GM19372 (cell line): ENCODE results near the gene PPT1.
A peak's percentile ranks its signal among the peaks of the same experiment; 100 is the strongest.
"Not testable (repeated sequence)": the region's sequence is repeated elsewhere in the genome, so short reads cannot be mapped to it uniquely, and the experiment has no call there.

Experiments
- ATAC-seq: cut with Tn5 transposase; IDR thresholded peaks from one replicate; pipeline ENCODE4 v1.9.1; 2021; ENCODE audit warnings: mild to moderate bottlenecking, low read depth, moderate library complexity; ENCODE audit not compliant: unreplicated experiment

PPT1 gene

GRCh38 chr1:40057310-40058030, 39.6 kb downstream of the PPT1 start:
- ATAC-seq, result no peak

DNA sequence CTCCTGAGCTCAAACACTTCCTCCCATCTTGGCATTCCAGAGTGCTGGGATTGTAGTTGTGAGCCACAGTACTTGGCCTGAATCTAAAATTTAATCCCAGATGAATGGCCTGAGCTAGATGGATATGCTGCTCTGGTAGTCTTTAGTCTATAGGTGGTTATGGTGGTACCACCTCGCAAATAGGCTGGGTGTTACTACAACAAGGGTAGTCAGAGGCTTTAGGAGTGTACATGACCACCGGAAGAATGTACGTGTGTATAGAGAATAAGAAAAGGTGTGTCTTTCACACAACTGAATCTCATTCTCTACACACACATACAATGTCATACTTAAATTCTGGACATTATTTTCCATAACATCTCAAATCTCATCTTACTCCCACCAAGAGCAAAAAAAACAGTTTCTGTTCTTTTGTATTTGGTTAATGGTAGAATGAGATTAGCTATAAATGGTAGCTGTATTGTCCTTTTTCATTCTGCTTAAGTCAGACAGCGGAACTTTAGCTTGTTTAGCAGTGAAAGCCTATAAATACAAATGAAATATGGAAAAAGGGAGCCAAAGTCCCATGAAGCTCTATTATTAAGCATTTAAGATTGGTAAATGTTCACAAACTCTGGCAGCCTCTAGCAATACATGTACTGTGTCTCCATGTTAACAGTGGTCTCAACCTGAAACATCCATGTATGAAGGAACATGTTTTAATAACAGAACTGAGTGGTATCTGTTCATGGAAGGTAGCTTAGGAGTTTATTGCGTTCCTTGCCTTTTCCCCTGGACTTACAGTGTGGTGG, 40.3 kb downstream of the PPT1 start:
- ATAC-seq, result no peak

DNA sequence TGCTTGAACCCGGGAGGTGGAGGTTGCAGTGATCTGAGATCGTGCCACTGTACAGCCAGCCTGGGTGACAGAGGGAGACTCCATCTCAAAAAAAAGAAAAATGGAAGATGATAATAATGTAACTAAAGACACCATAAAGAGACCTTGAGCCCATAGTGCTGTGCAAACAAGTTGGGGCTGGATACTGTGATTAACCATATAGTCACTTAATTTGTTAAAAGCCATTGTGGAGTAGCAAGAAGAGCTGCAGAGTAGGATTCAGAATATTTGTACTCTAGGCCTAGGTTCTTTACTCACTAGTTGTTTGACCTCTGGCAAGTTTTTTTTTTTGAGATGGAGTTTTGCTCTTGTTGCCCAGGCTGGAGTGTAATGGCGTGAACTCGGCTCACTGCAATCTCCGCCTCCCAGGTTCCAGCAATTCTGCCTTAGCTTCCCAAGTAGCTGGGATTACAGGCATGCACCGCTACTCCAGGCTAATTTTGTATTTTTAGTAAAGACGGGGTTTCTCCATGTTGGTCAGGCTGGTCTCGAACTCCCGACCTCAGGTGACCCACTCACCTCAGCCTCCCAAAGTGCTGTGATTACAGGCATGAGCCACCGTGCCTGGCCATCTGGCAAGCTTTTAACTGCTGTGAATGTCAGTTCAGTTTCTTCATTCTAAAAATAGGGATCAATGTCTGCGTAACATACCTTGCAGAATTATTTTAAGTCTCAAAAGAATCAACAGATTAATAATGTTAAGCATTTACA, 43.7 kb downstream of the PPT1 start:
- ATAC-seq, result no peak

GRCh38 chr1:40050863-40051262, 46.2 kb downstream of the PPT1 start:
- ATAC-seq, result no peak

GRCh38 chr1:40049725-40050124, 47.3 kb downstream of the PPT1 start:
- ATAC-seq, result no peak

DNA sequence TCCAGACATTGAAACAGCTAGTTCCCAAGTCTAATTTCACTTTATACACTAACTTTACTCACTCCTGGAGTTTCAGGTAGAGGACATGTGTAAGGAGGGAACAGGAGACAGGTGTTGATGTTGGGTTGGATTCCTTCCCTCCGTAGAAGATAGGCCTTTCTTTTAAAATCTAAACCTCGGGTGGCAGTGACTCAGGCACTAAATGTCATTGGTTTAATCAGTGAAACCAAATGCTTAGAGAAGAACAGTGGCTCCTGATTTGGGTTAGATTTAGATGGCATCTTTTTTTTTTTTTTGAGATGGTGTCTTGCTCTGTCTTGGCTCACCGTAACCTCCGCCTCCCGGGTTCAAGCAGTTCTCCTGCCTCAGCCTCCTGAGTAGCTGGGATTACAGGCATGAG, 49.3 kb downstream of the PPT1 start:
- ATAC-seq, result no peak

GRCh38 chr1:40047276-40047675, 49.8 kb downstream of the PPT1 start:
- ATAC-seq, result no peak

DNA sequence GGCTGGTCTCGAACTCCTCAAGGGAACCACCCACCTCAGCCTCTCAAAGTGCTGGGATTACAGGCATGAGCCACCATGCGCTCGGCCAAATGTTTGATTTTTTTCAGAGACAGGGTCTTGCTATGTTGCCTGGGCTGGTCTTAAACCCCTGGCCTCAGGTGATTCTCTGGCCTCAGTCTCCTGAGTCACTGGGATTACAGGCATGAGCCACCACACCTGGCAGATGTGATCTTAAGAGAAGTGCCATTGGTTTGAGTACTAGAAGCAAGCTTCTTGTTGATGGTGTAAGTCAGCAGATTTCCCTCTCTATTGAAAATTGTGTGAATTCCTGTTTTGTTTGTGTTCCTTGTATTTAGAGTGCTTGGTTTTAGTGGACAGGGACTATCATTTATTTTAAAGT, 51.3 kb downstream of the PPT1 start:
- no peak for ATAC-seq

DNA sequence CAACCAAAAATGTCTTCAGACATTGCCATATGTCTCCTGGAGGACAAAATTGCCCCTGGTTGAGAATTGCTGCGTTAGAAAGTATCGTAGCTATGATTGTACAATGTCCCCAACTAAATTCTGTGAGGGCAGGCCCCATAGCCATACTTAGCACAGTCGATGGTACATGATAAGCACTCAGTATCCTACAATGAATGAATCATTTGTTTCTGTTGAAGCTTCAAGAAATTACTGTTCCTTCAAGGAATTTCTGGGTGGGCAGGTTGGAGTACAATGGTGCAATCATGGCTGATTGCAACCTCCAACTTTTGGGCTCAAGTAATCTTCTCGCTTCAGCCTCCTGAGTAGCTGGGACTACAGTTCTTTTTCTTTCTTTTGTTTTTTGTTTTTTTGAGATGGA, 51.9 kb downstream of the PPT1 start:
- no peak for ATAC-seq

- ATAC-seq, result no peak
Observed at GRCh38 chr1:40044110-40044509, 52.9 kb downstream of the PPT1 start.

- ATAC-seq, result no peak
Observed at GRCh38 chr1:40042341-40042740, 54.7 kb downstream of the PPT1 start.

DNA sequence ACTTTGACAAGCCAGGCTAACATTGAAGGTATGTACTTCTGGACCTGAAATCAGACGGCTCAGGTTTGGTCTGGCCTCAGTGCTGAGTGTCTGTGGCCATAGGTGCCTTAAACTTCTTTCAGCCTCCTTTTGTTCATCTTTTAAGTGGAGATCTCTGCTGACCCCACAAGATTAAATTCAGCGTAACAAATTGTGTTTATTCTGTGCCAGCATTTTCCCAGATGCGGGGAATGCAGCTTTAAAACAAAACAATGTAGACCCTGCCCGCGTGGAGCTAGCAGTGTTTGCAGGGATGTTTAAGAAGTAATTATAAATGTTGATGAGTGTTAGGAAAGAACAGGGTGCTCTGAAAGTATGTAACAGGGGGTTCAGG, 55.6 kb downstream of the PPT1 start:
- no peak for ATAC-seq

GRCh38 chr1:40040511-40041465, 56.3 kb downstream of the PPT1 start, which contains the start of gene CAP1:
TSS of gene CAP1 (plus strand) at chr1:40040729. CDS start at chr1:40059347, 18,618 bp downstream.
- ATAC-seq, result peak; percentile 81

- ATAC-seq, result peak; percentile 55
Observed at GRCh38 chr1:40039757-40040510, 57.1 kb downstream of the PPT1 start.

DNA sequence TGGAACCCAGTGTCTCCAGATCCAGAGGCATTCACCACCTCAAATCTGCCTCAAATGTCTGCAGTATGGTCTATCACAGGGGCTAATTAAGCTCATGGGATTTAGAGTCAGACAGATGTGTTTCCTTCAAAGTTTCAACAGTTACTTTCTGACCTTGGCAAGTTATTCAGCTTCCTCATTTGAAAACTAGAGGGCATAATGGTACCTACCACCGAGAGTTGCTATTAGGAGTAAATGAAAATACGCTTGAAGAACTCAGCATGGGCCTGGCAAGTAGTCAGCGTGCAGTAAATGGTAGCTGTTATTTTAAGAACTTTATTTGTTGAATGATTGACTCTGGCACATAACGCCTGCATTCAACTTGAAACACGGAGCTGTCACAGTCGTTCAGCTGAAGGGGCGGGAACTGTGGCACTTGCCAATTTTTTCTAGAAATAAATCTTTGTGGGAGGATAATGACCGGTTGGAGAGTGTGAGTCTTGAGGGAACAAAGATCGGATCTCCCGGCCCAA, 57.8 kb downstream of the PPT1 start:
- no peak for ATAC-seq

GRCh38 chr1:40038697-40039096, 58.4 kb downstream of the PPT1 start:
- no peak for ATAC-seq

DNA sequence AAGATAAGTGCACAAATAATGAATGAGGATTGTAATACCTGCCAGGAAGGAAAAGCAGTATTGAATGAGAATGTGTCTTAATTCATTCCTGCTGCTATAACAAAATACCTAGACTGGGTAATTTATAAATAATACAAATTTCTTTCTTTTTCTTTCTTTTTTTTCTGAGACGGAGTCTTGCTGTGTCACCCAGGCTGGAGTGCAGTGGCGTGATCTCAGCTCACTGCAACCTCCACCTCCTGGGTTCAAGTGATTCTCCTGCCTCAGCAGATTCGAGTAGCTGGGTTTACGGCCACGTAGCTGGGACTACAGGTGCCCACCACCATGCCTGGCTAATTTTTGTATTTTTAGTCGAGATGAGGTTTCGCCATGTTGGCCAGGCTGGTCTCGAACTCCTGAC, 59.8 kb downstream of the PPT1 start:
- not testable (repeated sequence) for ATAC-seq

DNA sequence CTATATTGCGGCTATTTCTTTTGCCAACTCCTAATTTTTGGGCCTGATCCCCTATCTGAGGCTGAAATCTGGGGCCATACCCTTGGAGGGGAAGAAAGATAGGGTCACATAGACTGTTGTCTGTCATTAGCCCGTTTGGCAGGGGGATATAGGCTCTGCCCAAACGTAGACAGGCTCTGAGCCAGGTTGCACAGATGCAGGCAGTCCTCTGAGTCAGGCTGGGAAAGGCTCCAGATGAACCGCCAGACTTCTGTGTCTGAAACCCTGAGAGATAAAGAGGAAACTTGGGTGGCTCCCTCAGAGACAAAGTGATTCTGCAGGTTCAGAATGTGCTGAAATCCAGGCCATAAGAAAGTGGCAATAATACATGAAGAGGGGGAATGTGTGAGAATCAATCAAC, 60.5 kb downstream of the PPT1 start:
- no peak for ATAC-seq

- ATAC-seq, result no peak
Observed at GRCh38 chr1:40034869-40035268, 62.2 kb downstream of the PPT1 start.
